Fibroblast of lung (primary cell): Measurements from ENCODE around the gene MAP1LC3A.

Experiments used
- CTCF ChIP-seq, 2 donors: IDR thresholded peaks in 1 of 2; conservative IDR thresholded peaks in 1 of 2; 1 replicate in 1 of 2; 2 replicates in 1 of 2; pipeline ENCODE4 v1.5.1; 2011 to 2012; ENCODE audit warnings: low read length in 2 of 2, control low read depth in 1 of 2, inconsistent platforms in 1 of 2, low read depth in 1 of 2, mild to moderate bottlenecking in 1 of 2
- EZH2 ChIP-seq: IDR thresholded peaks from 2 replicates; pipeline ENCODE4 v1.5.1; 2012; ENCODE audit warnings: low read length, control low read depth, mild to moderate bottlenecking; ENCODE audit errors: missing control alignments

- TF ChIP-seq CTCF (conservative IDR thresholded peaks at IDR 0.05 in 1 of 2, IDR thresholded peaks at IDR 0.05 in 1 of 2; ENCODE audit: low read depth in 1 of 2, low read length in 2 of 2) (no peak), EZH2 (no peak)
Observed at GRCh38 chr20:34529742-34530141, 28.8 kb upstream of the MAP1LC3A start.
